Right lobe of liver (tissue), 6 donors: Measurements from ENCODE around the gene CNTN3. TPM values are rescaled to one million over a fixed set of nuclear protein-coding genes. Genes with fewer than 3 reads are reported as not detected.

Experiments
- ATAC-seq, 4 donors: fragments of 200-7000 bp; cut with Tn5 transposase; one replicate each; pipeline ENCODE4 v1.9.1; 2020; ENCODE audit warnings: mild to moderate bottlenecking in 4 of 4, moderate library complexity in 4 of 4
- DNase-seq, 3 donors: peaks; one replicate each; pipeline ENCODE4 v3.0.0-alpha.2; 2020
- H3K27ac ChIP-seq, 3 donors: fragments of 200-600 bp; one replicate each; pipeline ENCODE4 v1.8.0; 2022
- H3K27me3 ChIP-seq, 2 donors: fragments of 200-600 bp; one replicate each; pipeline ENCODE4 v1.8.0; 2022
- H3K36me3 ChIP-seq, 4 donors: fragments of 200-600 bp; sonication (generic) in 1 of 4; one replicate each; pipeline versions ENCODE4 v1.5.1 to v1.8.0; 2017 to 2022; ENCODE audit warnings: control low read depth in 1 of 4
- H3K4me1 ChIP-seq, 4 donors: fragments of 200-600 bp; sonication (generic) in 1 of 4; one replicate each; pipeline versions ENCODE4 v1.5.1 to v1.8.0; 2017 to 2022; ENCODE audit warnings: control low read depth in 1 of 4
- H3K4me3 ChIP-seq, 3 donors: fragments of 200-600 bp; one replicate each; pipeline ENCODE4 v1.8.0; 2022
- H3K9me3 ChIP-seq, 4 donors: fragments of 200-600 bp; sonication (generic) in 1 of 4; one replicate each; pipeline versions ENCODE4 v1.5.1 to v1.8.0; 2017 to 2022; ENCODE audit warnings: control low read depth in 1 of 4
- POLR2A ChIP-seq: fragments of 450-650 bp; IDR thresholded peaks from one replicate; pipeline ENCODE4 v1.6.1; 2017; ENCODE audit warnings: antibody characterized with exemption, mild to moderate bottlenecking
- WGBS: methylation state at CpG from one replicate; pipeline ENCODE4 v1.1.6; 2018; ENCODE audit warnings: low coverage, low lambda C conversion rate; ENCODE audit not compliant: insufficient coverage; ENCODE audit errors: missing lambda C conversion rate; 5-methylcytosine and 5-hydroxymethylcytosine counted together
- intact Hi-C, 2 donors: fragments of 100-400 bp; cut with DNase I; formaldehyde crosslinking; loops; one replicate each; pipeline versions ENCODE4 v1.11.2 to v1.14.1; 2022
- total RNA-seq, 6 experiments: library from RNA; depleted of rRNA in 2 of 6; stranded (reverse); fragments of >200 nt in 2 of 6; fragmentation: NEBNext Ultra II Directional in 3 of 6; extraction: Animal tissue kit (Norgen Biotek cat#: 25700) in 3 of 6; gene quantifications; one replicate each; pipeline versions ENCODE4 v1.1.0 to v1.2.4, GENCODE V29; 2016 to 2023
- TF ChIP-seq, protein P1 (sequence below), 4 donors: fragments of 200-600 bp in 3 of 4; fragments of 450-650 bp in 1 of 4; IDR thresholded peaks; one replicate each; pipeline versions ENCODE4 v1.5.1 to v1.8.0; 2016 to 2022; ENCODE audit warnings: antibody characterized with exemption in 4 of 4, mild to moderate bottlenecking in 2 of 4
- donor health status: DM: no; HTN: yes; CAD: no.
- donor health status: DM: no; HTN: no; CAD: no.
- donor health status: DM: no; HTN: no; CAD: no.
- donor health status: DM: no; HTN: yes; CAD: no.
- donor health status: DM: no; HTN: yes; CAD: no.

Gene CNTN3
- total RNA-seq, 6 experiments from 2014 or later: 2.3 to 6.2 (median 4.3) TPM

DNA sequence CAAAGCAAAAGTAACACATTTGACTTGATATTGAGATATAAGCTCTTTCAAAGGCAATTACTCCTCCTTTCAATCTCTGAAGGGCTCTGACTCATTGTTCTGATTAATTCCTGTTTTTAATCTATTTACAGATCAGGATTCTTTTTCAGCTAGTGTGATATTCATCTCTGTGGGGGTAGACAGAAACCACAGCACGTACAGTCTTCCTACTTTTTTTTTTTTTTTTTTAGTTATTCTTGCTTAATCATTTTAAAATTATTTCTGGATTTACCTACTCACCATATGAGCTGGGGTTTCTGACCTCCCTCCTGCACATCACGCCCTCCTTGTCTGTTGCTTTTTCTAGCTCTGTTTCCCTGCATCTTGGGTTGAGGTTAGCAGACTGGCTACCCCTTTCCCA is 1.4 kb downstream of the CNTN3 start:
- DNase-seq (no peak), ATAC-seq (peak in 1 of 4 donors; percentile 22)
- Histone ChIP-seq H3K4me3 (peak overlapping the region; percentile 37 to 55 (median 51)), H3K36me3 (no peaks in the 10 kb centered on the region), H3K9me3 (no peaks in the 10 kb centered on the region), H3K27ac (peak overlapping the region in 1 of 3 donors; percentile 33), H3K27me3 (no peaks in the 10 kb centered on the region), H3K4me1 (no peaks in the 10 kb centered on the region)
- intact Hi-C loops: no loop called here
- 8% methylated on average over 2 of the region's 2 CpGs for WGBS
- TF ChIP-seq, protein P1, sequence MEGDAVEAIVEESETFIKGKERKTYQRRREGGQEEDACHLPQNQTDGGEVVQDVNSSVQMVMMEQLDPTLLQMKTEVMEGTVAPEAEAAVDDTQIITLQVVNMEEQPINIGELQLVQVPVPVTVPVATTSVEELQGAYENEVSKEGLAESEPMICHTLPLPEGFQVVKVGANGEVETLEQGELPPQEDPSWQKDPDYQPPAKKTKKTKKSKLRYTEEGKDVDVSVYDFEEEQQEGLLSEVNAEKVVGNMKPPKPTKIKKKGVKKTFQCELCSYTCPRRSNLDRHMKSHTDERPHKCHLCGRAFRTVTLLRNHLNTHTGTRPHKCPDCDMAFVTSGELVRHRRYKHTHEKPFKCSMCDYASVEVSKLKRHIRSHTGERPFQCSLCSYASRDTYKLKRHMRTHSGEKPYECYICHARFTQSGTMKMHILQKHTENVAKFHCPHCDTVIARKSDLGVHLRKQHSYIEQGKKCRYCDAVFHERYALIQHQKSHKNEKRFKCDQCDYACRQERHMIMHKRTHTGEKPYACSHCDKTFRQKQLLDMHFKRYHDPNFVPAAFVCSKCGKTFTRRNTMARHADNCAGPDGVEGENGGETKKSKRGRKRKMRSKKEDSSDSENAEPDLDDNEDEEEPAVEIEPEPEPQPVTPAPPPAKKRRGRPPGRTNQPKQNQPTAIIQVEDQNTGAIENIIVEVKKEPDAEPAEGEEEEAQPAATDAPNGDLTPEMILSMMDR (IDR thresholded peaks at IDR 0.05): no peak
- TF ChIP-seq POLR2A: no peak

DNA sequence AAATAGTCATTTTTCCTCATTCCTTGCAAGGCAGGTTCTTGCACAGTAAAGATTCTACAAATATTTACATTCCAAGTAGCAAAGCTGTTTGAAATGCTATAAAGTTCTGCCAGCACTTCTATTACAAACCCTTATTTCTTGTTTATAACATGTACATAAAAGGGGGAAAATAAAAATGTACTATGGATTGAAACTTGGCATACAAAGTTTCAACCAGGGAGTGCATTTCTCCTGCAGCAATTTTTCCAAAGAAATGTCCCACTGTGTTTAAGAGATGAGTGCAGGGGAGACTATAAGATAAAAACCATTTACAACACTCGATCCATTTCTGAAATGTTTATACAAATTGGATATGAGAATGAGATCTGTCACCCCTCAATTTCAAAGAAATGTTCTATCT is 3.3 kb downstream of the CNTN3 start:
- 63% methylated on average over 1 of the region's 1 CpG for WGBS
- intact Hi-C loops: no loop called here
- H3K9me3 ChIP-seq: no peaks in the 10 kb centered on the region
- no peak overlapping the region for H3K27ac ChIP-seq
- no peaks in the 10 kb centered on the region for H3K4me1 ChIP-seq
- DNase-seq (no peak), ATAC-seq (no peak)
- H3K4me3 ChIP-seq: no peak overlapping the region
- H3K27me3 ChIP-seq: no peaks in the 10 kb centered on the region
- TF ChIP-seq POLR2A: no peak
- TF ChIP-seq, protein P1 (IDR thresholded peaks at IDR 0.05): no peak
- no peaks in the 10 kb centered on the region for H3K36me3 ChIP-seq

DNA sequence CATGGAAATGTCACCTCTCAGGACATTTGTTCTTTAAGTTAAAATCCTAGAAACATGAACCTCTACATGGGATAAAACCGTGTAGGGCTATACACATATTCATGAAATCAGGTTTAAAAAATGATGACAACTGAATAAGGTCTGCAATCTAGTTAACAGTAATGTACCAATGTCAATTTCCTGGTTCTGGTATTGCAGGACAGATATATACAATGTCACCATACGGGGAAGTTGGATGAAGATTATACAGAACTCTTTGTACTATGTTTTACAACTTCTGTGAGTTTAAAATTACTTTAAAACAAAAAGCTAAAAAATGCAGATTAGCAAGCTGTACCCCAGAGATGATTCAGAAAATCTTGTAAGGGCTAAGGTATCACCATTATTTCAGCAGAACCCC is 6.7 kb downstream of the CNTN3 start:
- H3K36me3 ChIP-seq: no peaks in the 10 kb centered on the region
- no peaks in the 10 kb centered on the region for H3K9me3 ChIP-seq
- H3K27ac ChIP-seq: no peak overlapping the region
- H3K4me1 ChIP-seq: no peaks in the 10 kb centered on the region
- intact Hi-C loops: no loop called here
- DNase-seq: no peak
- TF ChIP-seq, protein P1 (IDR thresholded peaks at IDR 0.05): no peak
- no peak for TF ChIP-seq POLR2A
- no peak overlapping the region for H3K4me3 ChIP-seq
- no peak for ATAC-seq
- H3K27me3 ChIP-seq: no peaks in the 10 kb centered on the region
- WGBS: 76% methylated on average over 2 of the region's 2 CpGs

DNA sequence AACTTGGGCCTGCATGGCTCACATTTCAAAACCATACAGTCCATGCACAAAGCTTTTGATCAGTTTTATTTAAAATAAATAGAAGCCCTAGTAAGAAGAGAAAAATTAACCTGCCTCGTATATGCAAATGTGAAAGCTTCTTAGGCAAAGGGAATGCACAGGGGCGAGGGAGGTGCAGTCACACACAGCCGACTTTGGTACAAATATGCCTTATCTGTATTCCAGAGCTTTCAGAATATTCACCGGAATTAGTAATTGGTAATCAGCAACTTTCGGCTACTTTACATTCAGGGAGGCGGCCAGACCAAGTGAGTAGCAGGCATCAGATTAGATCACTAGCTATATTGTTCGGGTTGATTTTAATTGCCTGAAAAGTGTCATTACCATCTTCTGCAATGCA is 7.5 kb downstream of the CNTN3 start:
- DNase-seq: no peak
- Histone ChIP-seq H3K4me3 (no peak overlapping the region), H3K36me3 (no peaks in the 10 kb centered on the region), H3K9me3 (no peaks in the 10 kb centered on the region), H3K27ac (no peak overlapping the region), H3K27me3 (no peaks in the 10 kb centered on the region), H3K4me1 (no peaks in the 10 kb centered on the region)
- intact Hi-C loops: no loop called here
- 93% methylated on average over 3 of the region's 7 CpGs for WGBS
- ATAC-seq: no peak
- TF ChIP-seq POLR2A: no peak
- TF ChIP-seq, protein P1 (IDR thresholded peaks at IDR 0.05): no peak

DNA sequence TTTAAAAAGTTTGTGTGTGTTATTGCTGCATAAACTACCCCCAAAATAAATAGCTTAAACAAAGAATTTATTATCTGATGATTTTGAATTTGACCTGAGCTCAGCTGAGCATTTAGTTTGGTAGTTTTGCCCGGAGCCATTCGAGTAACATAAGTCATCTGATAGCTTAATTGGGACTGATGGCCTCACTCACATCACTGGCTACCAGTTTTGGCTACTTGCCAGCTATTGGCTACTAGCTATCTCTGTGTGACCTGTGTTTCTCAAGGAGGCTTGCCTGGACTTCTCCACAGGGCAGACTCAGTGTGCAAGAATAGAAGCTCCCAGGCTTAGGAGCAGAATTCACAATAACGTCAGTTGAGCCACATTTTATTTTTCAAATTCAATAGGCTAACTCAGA is 9.0 kb downstream of the CNTN3 start:
- no peak overlapping the region for H3K27ac ChIP-seq
- H3K27me3 ChIP-seq: no peaks in the 10 kb centered on the region
- H3K4me3 ChIP-seq: no peak overlapping the region
- whole genome bisulfite sequencing: 61% methylated on average over 3 of the region's 3 CpGs
- intact Hi-C loops: no loop called here
- no peak for TF ChIP-seq POLR2A
- TF ChIP-seq, protein P1 (IDR thresholded peaks at IDR 0.05): no peak
- H3K9me3 ChIP-seq: no peaks in the 10 kb centered on the region
- no peak for ATAC-seq
- no peaks in the 10 kb centered on the region for H3K4me1 ChIP-seq
- DNase-seq: no peak
- no peaks in the 10 kb centered on the region for H3K36me3 ChIP-seq
